Measurements from ENCODE around the gene POLDIP3.

POLDIP3 gene

DNA sequence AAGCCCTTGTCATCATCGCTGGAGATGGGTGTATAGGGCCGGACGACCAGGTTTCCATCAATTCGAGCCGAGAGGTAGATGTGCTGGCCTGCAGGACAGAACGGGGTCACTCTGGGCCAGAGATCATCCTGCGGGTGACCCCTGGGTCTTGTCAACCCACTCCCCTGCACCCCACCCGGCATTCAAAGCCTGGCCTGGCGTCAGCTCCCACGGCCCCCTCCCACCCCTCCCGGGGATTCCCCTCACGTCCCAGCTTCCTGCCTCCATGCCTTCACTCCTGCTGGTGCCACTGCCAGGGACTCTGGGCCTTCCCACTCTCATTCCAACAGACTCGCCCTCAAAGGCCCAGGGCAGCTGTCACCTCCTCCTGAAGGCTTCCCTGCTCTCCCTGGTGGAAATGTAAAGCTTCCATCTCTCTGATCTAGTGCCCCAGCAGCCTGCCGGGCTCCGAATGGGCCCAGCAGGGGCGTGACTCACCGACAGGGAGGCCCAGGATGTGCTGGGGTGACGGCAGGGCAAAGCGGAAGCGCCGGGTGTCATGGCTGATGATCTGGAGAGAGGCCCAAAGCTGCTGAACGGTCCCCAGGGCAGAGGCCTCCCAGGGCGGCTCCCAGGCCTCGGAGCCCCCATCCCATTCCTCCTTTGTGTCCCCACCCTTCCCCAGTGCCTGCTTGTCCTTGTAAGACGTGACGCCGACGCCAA, 16.4 kb upstream of the POLDIP3 start:
- Histone ChIP-seq H3K9me3 (ENCODE audit: control insufficient read depth, insufficient read depth, low read length) (no peaks in the 10 kb centered on the region), H3K4me1 (ENCODE audit: insufficient read depth, low read length) (no peaks in the 10 kb centered on the region), H3K9ac (ENCODE audit: low read depth, low read length) (no peak overlapping the region), H3K36me3 (ENCODE audit: insufficient read depth, low read length) (no peaks in the 10 kb centered on the region; the same call in 1 of the 2 replicates)

DNA sequence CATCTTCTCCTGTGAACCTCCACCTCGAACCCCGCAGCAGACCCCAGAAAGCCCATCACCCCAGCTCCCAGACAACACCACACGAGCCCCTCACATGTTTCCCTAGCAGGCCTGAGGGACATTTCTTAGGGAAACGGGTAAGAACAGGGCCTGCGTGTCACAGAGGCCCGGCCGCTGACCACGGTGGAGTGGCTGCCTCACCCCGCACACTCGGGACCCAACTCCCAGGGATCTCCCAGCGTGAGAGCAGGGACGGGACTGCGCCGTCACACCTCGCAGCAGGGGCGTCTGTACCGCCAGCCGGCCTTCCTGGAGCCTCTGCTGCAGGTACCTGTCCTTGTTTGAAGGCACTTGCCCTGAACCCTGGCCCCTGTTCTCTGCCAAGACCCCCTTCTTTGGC, 15.5 kb upstream of the POLDIP3 start:
- no peaks in the 10 kb centered on the region; the same call in 1 of the 2 replicates for H3K36me3 ChIP-seq (ENCODE audit: insufficient read depth, low read length)
- no peak overlapping the region for H3K9ac ChIP-seq (ENCODE audit: low read depth, low read length)
- H3K4me1 ChIP-seq (ENCODE audit: insufficient read depth, low read length): no peaks in the 10 kb centered on the region
- H3K9me3 ChIP-seq (ENCODE audit: control insufficient read depth, insufficient read depth, low read length): no peaks in the 10 kb centered on the region

DNA sequence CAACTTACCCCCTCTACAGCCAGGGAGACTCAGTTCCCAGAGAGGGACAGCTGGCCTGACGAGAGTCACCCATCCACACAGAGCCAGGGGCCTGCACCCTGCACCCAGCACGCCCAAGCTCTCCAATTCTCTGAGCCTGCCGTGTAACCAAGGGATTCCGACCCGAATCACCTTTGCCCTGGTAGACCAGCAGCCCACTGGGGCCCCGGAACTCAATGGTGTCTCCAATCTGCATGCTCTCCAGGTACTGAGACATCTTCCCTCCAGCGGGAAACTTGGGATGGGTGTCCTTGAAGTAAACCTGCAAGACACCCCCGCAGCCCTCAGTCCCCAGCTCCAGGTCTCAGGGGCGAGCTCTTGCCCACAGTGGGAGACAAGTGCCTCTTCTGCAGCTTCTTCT, 13.3 kb upstream of the POLDIP3 start:
- H3K36me3 ChIP-seq (ENCODE audit: insufficient read depth, low read length): peaks cover 3% of the 10 kb centered on the region; the same call in 1 of the 2 replicates
- H3K9ac ChIP-seq (ENCODE audit: low read depth, low read length): no peak overlapping the region
- no peaks in the 10 kb centered on the region for H3K4me1 ChIP-seq (ENCODE audit: insufficient read depth, low read length)
- H3K9me3 ChIP-seq (ENCODE audit: control insufficient read depth, insufficient read depth, low read length): no peaks in the 10 kb centered on the region

DNA sequence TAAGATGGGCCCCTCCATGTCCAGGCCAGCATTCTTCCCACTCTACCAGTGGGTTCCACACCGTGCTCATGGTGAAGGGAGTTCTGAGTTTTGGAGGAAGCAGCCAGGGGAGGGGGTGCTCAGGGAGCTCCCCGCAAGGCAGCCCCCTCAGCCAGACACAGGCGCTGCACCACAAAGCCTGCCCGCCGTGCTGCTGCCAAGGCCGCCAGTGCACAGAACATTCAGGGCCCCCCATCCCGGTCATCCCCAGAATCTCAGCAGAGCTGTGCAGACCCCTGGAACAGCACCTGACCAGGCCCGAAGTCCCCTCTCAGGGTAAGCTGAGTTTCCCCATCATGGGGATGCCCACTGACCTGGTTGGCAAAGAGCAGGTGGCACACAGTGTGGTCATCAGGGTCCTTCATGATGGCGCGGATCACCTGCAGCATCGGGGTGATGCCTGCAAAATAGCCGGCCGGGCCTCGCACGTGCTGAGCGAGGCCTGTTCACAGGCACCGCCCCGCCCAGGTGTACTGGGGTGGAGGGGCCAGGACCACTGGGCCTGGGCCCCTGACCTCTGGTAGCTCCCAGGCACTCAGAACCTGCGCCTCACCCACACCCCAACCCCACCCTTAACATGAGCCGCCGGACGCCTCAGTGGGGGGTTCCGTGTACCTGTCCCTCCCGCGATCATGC, 12.4 kb upstream of the POLDIP3 start:
- H3K9me3 ChIP-seq (ENCODE audit: control insufficient read depth, insufficient read depth, low read length): no peaks in the 10 kb centered on the region
- peaks cover 3% of the 10 kb centered on the region; the same call in 1 of the 2 replicates for H3K36me3 ChIP-seq (ENCODE audit: insufficient read depth, low read length)
- no peak overlapping the region for H3K9ac ChIP-seq (ENCODE audit: low read depth, low read length)
- H3K4me1 ChIP-seq (ENCODE audit: insufficient read depth, low read length): no peaks in the 10 kb centered on the region

DNA sequence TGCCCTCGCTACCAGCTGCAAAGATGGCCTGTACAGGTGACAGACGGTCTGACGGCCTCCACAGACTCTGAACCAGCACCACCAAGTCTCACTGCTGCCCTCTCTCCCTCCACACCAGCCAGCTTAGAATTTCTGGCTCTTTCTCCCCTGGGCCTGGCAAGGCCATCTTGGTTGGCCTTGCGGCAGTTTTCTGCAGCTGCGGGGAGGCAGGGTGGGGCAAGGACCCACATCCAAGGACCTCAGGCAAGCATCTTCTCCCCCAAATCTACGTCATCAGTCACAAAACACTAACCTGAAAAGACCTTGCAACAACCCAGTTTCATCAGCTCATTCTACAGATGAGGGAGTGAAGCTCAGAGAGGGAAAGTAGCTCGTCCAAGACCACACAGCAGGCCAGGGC, 11.7 kb upstream of the POLDIP3 start:
- H3K36me3 ChIP-seq (ENCODE audit: insufficient read depth, low read length): peaks cover 3% of the 10 kb centered on the region; the same call in 1 of the 2 replicates
- H3K9me3 ChIP-seq (ENCODE audit: control insufficient read depth, insufficient read depth, low read length): no peaks in the 10 kb centered on the region
- no peaks in the 10 kb centered on the region for H3K4me1 ChIP-seq (ENCODE audit: insufficient read depth, low read length)
- H3K9ac ChIP-seq (ENCODE audit: low read depth, low read length): no peak overlapping the region

DNA sequence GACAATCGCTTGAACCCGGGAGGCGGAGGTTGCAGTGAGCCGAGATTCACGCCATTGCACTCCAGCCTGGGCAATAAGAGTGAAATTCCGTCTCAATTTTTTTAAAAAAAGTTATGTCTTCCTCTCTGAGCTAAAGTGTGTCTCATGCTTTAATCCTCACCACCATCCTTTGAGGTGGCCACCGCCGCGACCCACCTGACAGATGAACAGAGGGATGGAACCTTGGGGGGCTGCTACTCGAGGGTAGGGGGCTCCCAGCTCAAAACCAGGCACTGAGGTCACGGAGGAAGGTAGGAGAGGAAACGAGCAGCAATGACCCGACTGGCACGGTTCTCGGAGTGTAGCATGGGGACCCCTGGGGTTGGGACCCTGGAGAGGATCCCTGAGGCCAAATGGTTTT, 10.7 kb upstream of the POLDIP3 start:
- Histone ChIP-seq H3K9me3 (ENCODE audit: control insufficient read depth, insufficient read depth, low read length) (no peaks in the 10 kb centered on the region), H3K9ac (ENCODE audit: low read depth, low read length) (no peak overlapping the region), H3K4me1 (ENCODE audit: insufficient read depth, low read length) (no peaks in the 10 kb centered on the region), H3K36me3 (ENCODE audit: insufficient read depth, low read length) (peaks cover 3% of the 10 kb centered on the region; the same call in 1 of the 2 replicates)

DNA sequence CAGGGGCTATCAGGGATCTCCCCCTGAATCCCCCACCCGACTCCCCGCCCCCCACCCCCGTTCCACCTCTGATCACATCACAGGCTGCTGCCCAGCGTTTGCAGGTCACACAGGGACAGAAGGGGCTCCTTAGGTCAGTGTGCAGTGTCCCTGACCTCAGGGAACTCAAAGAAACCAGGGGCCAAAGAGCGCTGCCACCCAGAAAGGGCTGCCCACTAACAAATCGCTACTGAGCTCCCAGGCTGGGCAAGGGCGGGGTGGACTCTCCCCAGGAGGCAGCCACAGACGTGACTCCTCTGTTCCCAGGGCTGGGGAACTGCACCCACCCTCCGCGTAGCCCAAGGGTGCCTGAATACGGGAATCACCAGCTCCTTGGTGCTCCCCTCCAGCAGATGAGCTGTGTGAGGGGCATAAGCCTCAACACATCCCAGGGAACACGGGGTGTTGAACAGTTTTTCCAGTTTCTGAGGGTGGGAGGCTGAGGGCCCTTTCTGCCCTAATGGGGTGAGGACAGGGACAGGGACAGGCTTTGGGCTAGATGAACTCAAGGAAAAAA, 9.9 kb upstream of the POLDIP3 start:
- H3K9me3 ChIP-seq (ENCODE audit: control insufficient read depth, insufficient read depth, low read length): no peaks in the 10 kb centered on the region
- H3K9ac ChIP-seq (ENCODE audit: low read depth, low read length): no peak overlapping the region
- H3K4me1 ChIP-seq (ENCODE audit: insufficient read depth, low read length): no peaks in the 10 kb centered on the region
- H3K36me3 ChIP-seq (ENCODE audit: insufficient read depth, low read length): peaks cover 3% of the 10 kb centered on the region; the same call in 1 of the 2 replicates

DNA sequence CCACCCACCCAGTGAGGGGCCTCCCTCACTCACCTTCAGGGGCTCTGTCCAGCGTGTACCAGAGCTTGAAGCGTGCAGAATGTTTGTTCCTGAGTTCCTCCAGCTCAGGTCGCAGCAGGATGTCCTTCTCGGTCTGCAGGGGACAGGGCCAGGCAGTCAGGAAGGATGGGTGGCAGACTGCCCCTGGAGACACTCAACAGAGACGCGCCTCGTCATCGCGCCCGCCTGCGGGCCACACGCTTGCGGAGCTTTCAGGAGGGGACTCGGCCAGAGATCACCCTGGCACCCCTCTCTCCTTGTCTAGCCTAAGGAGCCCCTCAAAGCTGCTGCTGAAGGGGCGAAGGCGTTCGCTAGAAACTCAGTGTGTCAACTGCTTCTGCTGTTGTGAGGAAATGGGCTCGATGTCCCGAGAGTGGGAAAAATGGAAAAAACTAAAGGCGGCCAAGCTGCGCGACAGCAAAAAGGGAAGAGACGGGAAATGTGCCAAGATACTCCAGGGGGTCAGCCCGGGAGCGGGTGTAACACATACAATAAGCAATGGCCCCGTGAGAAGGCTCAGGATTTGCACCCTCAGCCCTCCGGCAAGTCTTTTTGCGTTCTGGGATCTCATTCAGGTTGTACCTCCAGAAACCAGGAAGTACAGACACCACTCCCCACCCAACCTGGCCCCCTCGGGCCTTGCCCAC, 9.2 kb upstream of the POLDIP3 start:
- Histone ChIP-seq H3K9me3 (ENCODE audit: control insufficient read depth, insufficient read depth, low read length) (no peaks in the 10 kb centered on the region), H3K4me1 (ENCODE audit: insufficient read depth, low read length) (no peaks in the 10 kb centered on the region), H3K9ac (ENCODE audit: low read depth, low read length) (no peak overlapping the region), H3K36me3 (ENCODE audit: insufficient read depth, low read length) (peaks cover 3% of the 10 kb centered on the region; the same call in 1 of the 2 replicates)

DNA sequence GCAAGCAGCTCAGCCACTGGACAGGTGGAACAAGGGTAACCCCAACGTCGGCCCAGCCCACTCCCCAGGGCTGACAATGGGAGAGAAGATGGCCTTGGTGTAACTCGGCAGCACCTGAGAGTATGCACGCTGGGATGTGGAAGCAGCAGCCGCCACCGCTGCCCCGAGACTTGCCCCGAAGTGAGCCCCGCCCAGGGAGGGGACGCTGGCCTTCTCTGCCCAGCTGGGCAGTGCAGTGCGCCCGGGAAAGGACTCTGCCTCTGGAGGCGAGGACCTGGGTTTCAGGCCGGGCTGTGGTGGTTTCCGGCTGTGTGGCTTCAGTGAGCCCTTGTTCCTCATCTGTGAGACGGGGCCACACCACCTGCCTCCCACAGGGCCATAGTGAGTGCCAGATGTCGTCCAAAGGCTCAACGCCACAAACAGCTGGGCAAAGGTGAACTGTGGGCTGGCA, 8.6 kb upstream of the POLDIP3 start:
- no peaks in the 10 kb centered on the region for H3K9me3 ChIP-seq (ENCODE audit: control insufficient read depth, insufficient read depth, low read length)
- no peak overlapping the region for H3K9ac ChIP-seq (ENCODE audit: low read depth, low read length)
- H3K4me1 ChIP-seq (ENCODE audit: insufficient read depth, low read length): no peaks in the 10 kb centered on the region
- H3K36me3 ChIP-seq (ENCODE audit: insufficient read depth, low read length): peaks cover 3% of the 10 kb centered on the region; the same call in 1 of the 2 replicates

DNA sequence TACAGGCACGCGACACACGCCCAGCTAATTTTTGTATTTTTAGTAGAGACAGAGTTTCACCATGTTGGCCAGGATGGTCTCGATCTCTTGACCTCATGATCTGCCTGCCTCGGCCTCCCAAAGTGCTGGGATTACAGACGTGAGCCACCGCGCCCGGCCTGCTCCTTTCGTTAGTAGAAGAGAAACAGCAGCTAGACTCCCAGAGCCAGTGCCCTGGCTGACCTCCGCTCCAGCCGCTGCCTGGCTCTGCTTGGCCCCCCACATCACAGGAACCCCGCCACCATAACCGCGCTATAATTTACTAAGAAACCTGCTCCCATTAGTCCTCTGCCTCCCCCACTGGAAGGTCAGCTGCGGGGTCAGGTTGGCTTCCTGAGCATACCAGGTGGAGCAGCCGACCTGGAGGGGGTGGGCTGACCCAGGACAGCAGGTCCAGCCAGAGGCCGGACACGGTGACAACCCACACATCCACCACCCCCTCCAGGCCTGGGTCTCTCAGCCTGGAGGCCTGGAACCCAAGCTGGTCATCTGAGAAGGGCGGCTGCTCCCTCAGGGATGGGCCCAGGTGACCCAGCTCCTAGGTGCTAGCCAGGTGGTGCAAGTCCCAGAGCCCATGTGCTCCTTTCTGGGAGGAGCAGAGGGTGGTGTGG, 7.5 kb upstream of the POLDIP3 start:
- H3K36me3 ChIP-seq (ENCODE audit: insufficient read depth, low read length): peaks cover 3% of the 10 kb centered on the region; the same call in 1 of the 2 replicates
- peaks cover 8% of the 10 kb centered on the region; the same call in 1 of the 2 replicates for H3K4me1 ChIP-seq (ENCODE audit: insufficient read depth, low read length)
- no peak overlapping the region for H3K9ac ChIP-seq (ENCODE audit: low read depth, low read length)
- H3K9me3 ChIP-seq (ENCODE audit: control insufficient read depth, insufficient read depth, low read length): no peaks in the 10 kb centered on the region

DNA sequence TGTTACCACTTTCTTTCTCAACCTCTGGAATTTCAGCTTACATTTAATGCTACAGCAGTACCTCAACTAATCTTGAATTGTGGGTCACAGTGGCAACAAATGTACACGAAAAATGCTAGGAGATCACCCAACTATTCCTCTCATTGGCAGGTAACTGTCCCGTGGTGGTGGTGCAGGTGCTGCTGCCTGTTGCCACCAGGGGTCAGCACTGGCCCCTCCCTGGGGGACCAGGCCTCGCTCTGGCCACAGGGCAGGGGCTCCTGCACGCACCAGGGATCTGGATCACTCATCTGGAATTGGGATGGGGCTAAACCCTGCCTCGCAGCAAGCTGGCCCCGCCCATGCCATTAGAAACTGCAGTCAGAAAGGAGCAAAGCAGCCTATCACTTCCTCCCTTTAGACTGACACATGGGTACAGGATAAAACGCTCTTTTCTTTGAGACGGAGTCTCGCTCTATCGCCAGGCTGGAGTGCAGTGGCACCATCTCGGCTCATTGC, 6.9 kb upstream of the POLDIP3 start:
- peaks cover 3% of the 10 kb centered on the region; the same call in 1 of the 2 replicates for H3K36me3 ChIP-seq (ENCODE audit: insufficient read depth, low read length)
- H3K9ac ChIP-seq (ENCODE audit: low read depth, low read length): no peak overlapping the region
- H3K4me1 ChIP-seq (ENCODE audit: insufficient read depth, low read length): peaks cover 8% of the 10 kb centered on the region; the same call in 1 of the 2 replicates
- H3K9me3 ChIP-seq (ENCODE audit: control insufficient read depth, insufficient read depth, low read length): no peaks in the 10 kb centered on the region

DNA sequence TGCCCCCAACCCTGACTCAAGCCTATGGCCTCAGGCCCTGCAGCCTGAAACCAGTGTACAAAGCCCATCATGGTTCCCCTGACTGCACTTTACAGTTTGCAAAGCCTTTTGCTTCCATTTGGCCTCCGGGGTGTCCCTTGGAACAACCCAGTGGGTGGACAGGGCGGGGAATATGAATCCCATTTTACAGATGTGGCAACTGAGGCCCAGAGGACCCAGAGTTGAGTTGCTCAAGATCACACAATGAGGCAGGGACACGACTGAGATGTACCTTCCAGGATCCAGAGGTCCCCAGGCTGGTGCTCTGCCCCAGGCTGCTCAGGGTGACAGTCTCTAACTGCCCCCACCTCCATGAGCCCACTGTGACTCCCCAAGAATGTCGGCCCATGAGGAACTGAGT, 5.4 kb upstream of the POLDIP3 start:
- Histone ChIP-seq H3K4me1 (ENCODE audit: insufficient read depth, low read length) (peaks cover 11% of the 10 kb centered on the region; the same call in 1 of the 2 replicates), H3K36me3 (ENCODE audit: insufficient read depth, low read length) (peaks cover 3% of the 10 kb centered on the region; the same call in 1 of the 2 replicates), H3K9me3 (ENCODE audit: control insufficient read depth, insufficient read depth, low read length) (no peaks in the 10 kb centered on the region), H3K9ac (ENCODE audit: low read depth, low read length) (no peak overlapping the region)

DNA sequence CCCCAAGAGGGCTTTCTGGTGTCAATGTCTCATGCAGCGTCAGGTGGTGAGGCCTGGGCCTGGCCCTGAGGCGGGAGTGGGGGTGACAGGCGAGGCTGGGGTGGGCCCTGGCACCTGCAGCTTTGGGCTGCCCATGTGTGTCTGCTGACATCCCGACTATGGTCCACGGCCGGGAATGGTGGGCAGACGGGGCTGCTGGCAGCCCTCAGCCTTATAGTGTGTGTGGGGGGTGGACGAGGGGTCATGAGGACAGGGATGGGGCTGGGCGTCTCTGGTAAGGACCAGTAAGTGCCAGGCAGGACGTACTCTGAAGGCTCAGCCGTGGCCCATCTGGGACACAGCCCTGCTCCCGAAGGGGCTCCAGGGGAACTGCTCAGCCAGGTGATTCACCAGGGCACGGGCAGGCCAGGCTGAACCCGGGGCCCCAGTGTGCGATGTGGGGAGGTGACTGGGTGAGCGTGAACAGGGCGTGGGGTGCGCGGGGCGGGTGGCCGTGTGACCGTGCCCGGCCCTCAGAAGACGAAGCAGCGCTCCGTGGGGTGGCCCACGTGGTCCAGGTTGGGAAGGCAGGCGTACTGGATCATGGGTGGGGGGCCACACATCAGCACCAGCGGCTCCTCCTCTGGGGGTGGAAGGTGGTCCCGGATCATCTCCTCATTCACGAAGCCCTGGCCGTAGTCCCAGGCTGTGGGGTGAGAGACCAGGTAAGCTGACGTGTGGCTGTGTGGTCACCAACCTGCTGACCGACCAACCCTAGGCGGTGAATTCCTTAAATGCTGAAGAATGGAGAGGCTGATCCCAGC, 4.8 kb upstream of the POLDIP3 start:
- no peaks in the 10 kb centered on the region for H3K9me3 ChIP-seq (ENCODE audit: control insufficient read depth, insufficient read depth, low read length)
- H3K9ac ChIP-seq (ENCODE audit: low read depth, low read length): no peak overlapping the region
- H3K4me1 ChIP-seq (ENCODE audit: insufficient read depth, low read length): peaks cover 11% of the 10 kb centered on the region; the same call in 1 of the 2 replicates
- H3K36me3 ChIP-seq (ENCODE audit: insufficient read depth, low read length): peaks cover 3% of the 10 kb centered on the region; the same call in 1 of the 2 replicates

Data from ES-I3 (cell line).